ENCODE measurements around the gene GSTM5. TPM values are rescaled to one million over a fixed set of nuclear protein-coding genes. Genes with fewer than 3 reads are reported as not detected.

The GSTM5 gene
- total and polyA plus RNA-seq, 4 donors, result 0.59 to 2.8 (median 1.3) TPM

- TF ChIP-seq ATF3 (IDR thresholded peaks at IDR 0.05) (no peak), RAD21 (IDR thresholded peaks at IDR 0.05) (no peak)
These were observed 48.7 kb downstream of the GSTM5 start (continued) for GRCh38 chr1:109760581-109761226.

GRCh38 chr1:109761227-109762038, 49.4 kb downstream of the GSTM5 start:
- Histone ChIP-seq H3K4me1 (ENCODE audit: control insufficient read depth in 4 of 4, insufficient read depth in 4 of 4, low read length in 3 of 4) (peaks cover 0 to 5% (median 2%) of the 10 kb centered on the region in 4 donors), H3K9ac (ENCODE audit: low read depth in 1 of 2, low read length in 2 of 2) (no peak overlapping the region), H3K27ac (ENCODE audit: low read depth in 1 of 2, low read length in 2 of 2) (no peak overlapping the region), H3K27me3 (ENCODE audit: control insufficient read depth in 4 of 4, insufficient read depth in 4 of 4, low read length in 3 of 4) (no peaks in the 10 kb centered on the region), H3K4me3 (ENCODE audit: low read depth in 1 of 3, low read length in 3 of 3) (no peak overlapping the region), H3K9me3 (ENCODE audit: control insufficient read depth in 4 of 4, low read length in 3 of 4) (no peaks in the 10 kb centered on the region), H3K36me3 (ENCODE audit: control insufficient read depth in 4 of 4, insufficient read depth in 3 of 4, low read depth in 1 of 4, low read length in 3 of 4) (no peaks in the 10 kb centered on the region)
- TF ChIP-seq MAX (IDR thresholded peaks at IDR 0.05) (no peak), REST (IDR thresholded peaks at IDR 0.05) (no peak), HNF4G (IDR thresholded peaks at IDR 0.05) (no peak)
- DNase-seq (ENCODE audit: low spot score), result no peak
- 78% methylated on average over 14 of the region's 14 CpGs for WGBS

- TF ChIP-seq FOXA1 (IDR thresholded peaks at IDR 0.05) (no peak), TAF1 (conservative IDR thresholded peaks at IDR 0.05) (no peak), REST (IDR thresholded peaks at IDR 0.05) (no peak), FOXA2 (IDR thresholded peaks at IDR 0.05) (no peak), ATF3 (IDR thresholded peaks at IDR 0.05) (no peak), HNF4G (IDR thresholded peaks at IDR 0.05) (no peak), RAD21 (IDR thresholded peaks at IDR 0.05) (no peak), CTCF (IDR thresholded peaks at IDR 0.05; ENCODE audit: low read depth, low read length, missing input control) (no peak), RXRA (IDR thresholded peaks at IDR 0.05) (no peak), JUND (IDR thresholded peaks at IDR 0.05) (no peak), GABPA (IDR thresholded peaks at IDR 0.05 in 1 of 2, conservative IDR thresholded peaks at IDR 0.05 in 1 of 2) (no peak), NR2F2 (IDR thresholded peaks at IDR 0.05) (no peak), ZBTB33 (IDR thresholded peaks at IDR 0.05) (no peak), EGR1 (IDR thresholded peaks at IDR 0.05; ENCODE audit: low read depth in 2 of 2) (no peak)
- 79% methylated on average over 7 of the region's 7 CpGs for WGBS
- Histone ChIP-seq H3K27ac (ENCODE audit: low read depth in 1 of 2, low read length in 2 of 2) (no peak overlapping the region), H3K4me1 (ENCODE audit: control insufficient read depth in 4 of 4, insufficient read depth in 4 of 4, low read length in 3 of 4) (peaks cover 0 to 5% (median 2%) of the 10 kb centered on the region in 4 donors), H3K9ac (ENCODE audit: low read depth in 1 of 2, low read length in 2 of 2) (no peak overlapping the region), H3K27me3 (ENCODE audit: control insufficient read depth in 4 of 4, insufficient read depth in 4 of 4, low read length in 3 of 4) (no peaks in the 10 kb centered on the region), H3K4me3 (ENCODE audit: low read depth in 1 of 3, low read length in 3 of 3) (no peak overlapping the region), H3K9me3 (ENCODE audit: control insufficient read depth in 4 of 4, low read length in 3 of 4) (no peaks in the 10 kb centered on the region), H3K36me3 (ENCODE audit: control insufficient read depth in 4 of 4, insufficient read depth in 3 of 4, low read depth in 1 of 4, low read length in 3 of 4) (no peaks in the 10 kb centered on the region)
- DNase-seq (ENCODE audit: low spot score), result no peak
These were observed 50.1 kb downstream of the GSTM5 start for GRCh38 chr1:109762039-109762585.

All from liver (tissue), 9 donors.